Naive thymus-derived CD4-positive, alpha-beta T cell (primary cell): ENCODE measurements around the gene HAUS1. TPM values are rescaled to one million over a fixed set of nuclear protein-coding genes. Genes with fewer than 3 reads are reported as not detected.

Experiments
- ATAC-seq: fragments of 150-1000 bp; cut with Tn5 transposase; 2 replicates; pipeline ENCODE4 v1.10.0; 2021; ENCODE audit warnings: mild to moderate bottlenecking, moderate library complexity
- CTCF ChIA-PET: fragments of 350-600 bp; sonication (Branson Sonifier 250); formaldehyde crosslinking; loops from one replicate; lab custom pipeline; 2021; ENCODE audit warnings: antibody characterized with exemption; lab: Charles Lee
- POLR2A ChIA-PET: fragments of 350-600 bp; sonication (Branson Sonifier 250); formaldehyde crosslinking; loops from one replicate; lab custom pipeline; 2021; ENCODE audit warnings: antibody characterized with exemption, inconsistent platforms; lab: Charles Lee
- DNase-seq, 9 donors: peaks; one replicate each; pipeline versions ENCODE4 v3.0.0 to v3.0.0-alpha.2; 2020 to 2022; ENCODE audit warnings: mixed read lengths in 1 of 9
- H3K27ac ChIP-seq: one replicate; pipeline ENCODE4 v1.7.0; 2013; ENCODE audit warnings: mild to moderate bottlenecking, low read depth, low read length, moderate library complexity
- H3K27me3 ChIP-seq, 2 donors: one replicate each; pipeline ENCODE4 v1.7.0; 2013; ENCODE audit warnings: low read length in 2 of 2, mild to moderate bottlenecking in 2 of 2, moderate library complexity in 2 of 2; ENCODE audit not compliant: control insufficient read depth in 2 of 2, insufficient read depth in 2 of 2
- H3K36me3 ChIP-seq, 3 experiments: 1 replicate in 2 of 3; 2 replicates in 1 of 3; pipeline ENCODE4 v1.7.0; 2013; ENCODE audit warnings: low read length in 3 of 3, mild to moderate bottlenecking in 3 of 3, moderate library complexity in 1 of 3; ENCODE audit not compliant: insufficient read depth in 3 of 3, control insufficient read depth in 2 of 3
- H3K4me1 ChIP-seq, 2 donors: one replicate each; pipeline ENCODE4 v1.7.0; 2013; ENCODE audit warnings: low read length in 2 of 2, mild to moderate bottlenecking in 2 of 2, moderate library complexity in 1 of 2; ENCODE audit not compliant: control insufficient read depth in 2 of 2, insufficient read depth in 2 of 2
- H3K4me3 ChIP-seq: 2 replicates; pipeline ENCODE4 v1.7.0; 2013; ENCODE audit warnings: mild to moderate bottlenecking, low read length
- H3K9me3 ChIP-seq, 3 experiments: 1 replicate in 2 of 3; 2 replicates in 1 of 3; pipeline ENCODE4 v1.7.0; 2013; ENCODE audit warnings: low read length in 3 of 3; ENCODE audit not compliant: control insufficient read depth in 2 of 3
- H3K27ac Mint-ChIP-seq, 9 donors: one replicate each; pipeline ENCODE4 v1.8.0; 2020 to 2022; ENCODE audit warnings: mixed read lengths in 9 of 9, mild to moderate bottlenecking in 8 of 9, moderate library complexity in 5 of 9, inconsistent platforms in 2 of 9
- H3K27me3 Mint-ChIP-seq, 5 donors: one replicate each; pipeline ENCODE4 v1.8.0; 2021 to 2022; ENCODE audit warnings: mixed read lengths in 5 of 5, mild to moderate bottlenecking in 1 of 5
- H3K36me3 Mint-ChIP-seq, 5 donors: one replicate each; pipeline ENCODE4 v1.8.0; 2020 to 2022; ENCODE audit warnings: mixed read lengths in 5 of 5, mild to moderate bottlenecking in 3 of 5, inconsistent platforms in 1 of 5
- H3K4me1 Mint-ChIP-seq, 7 donors: one replicate each; pipeline ENCODE4 v1.8.0; 2020 to 2022; ENCODE audit warnings: mixed read lengths in 7 of 7, mild to moderate bottlenecking in 3 of 7, inconsistent platforms in 1 of 7
- H3K4me3 Mint-ChIP-seq, 10 donors: one replicate each; pipeline ENCODE4 v1.8.0; 2020 to 2022; ENCODE audit warnings: mild to moderate bottlenecking in 10 of 10, mixed read lengths in 10 of 10, moderate library complexity in 6 of 10, inconsistent platforms in 2 of 10
- H3K9me3 Mint-ChIP-seq, 11 donors: one replicate each; pipeline ENCODE4 v1.8.0; 2020 to 2022; ENCODE audit warnings: mixed read lengths in 11 of 11, mild to moderate bottlenecking in 4 of 11, inconsistent platforms in 1 of 11, moderate library complexity in 1 of 11
- intact Hi-C, 2 donors: fragments of 100-400 bp; cut with micrococcal nuclease; formaldehyde crosslinking; loops; one replicate each; pipeline ENCODE4 v1.15.1; 2023
- polyA plus RNA-seq, 2 donors: library from polyadenylated mRNA; unstranded; fragments of 300-500 nt; fragmentation: Illumina TruSeq; gene quantifications; one replicate each; pipeline ENCODE4 v1.2.3, GENCODE V29; 2021
- total RNA-seq, 6 experiments: library from RNA in 5 of 6; stranded (reverse) in 5 of 6; gene quantifications; 1 replicate in 5 of 6; 2 replicates in 1 of 6; pipeline ENCODE4 v1.2.3 and lab custom pipeline; 2021 to 2026

HAUS1 gene
- total and polyA plus RNA-seq, 7 experiments from 2014 or later, result 10.4 to 47.2 (median 23.4) TPM

- Mint-ChIP-seq H3K27me3 (no peaks in the 10 kb centered on the region), H3K9me3 (no peaks in the 10 kb centered on the region), H3K36me3 (peaks cover 0 to 13% (median 0%) of the 10 kb centered on the region in 5 donors), H3K27ac (peak overlapping the region in 4 of 9 donors; percentile 19 to 72 (median 26)), H3K4me1 (peaks cover 0 to 4% (median 0%) of the 10 kb centered on the region in 7 donors), H3K4me3 (no peak overlapping the region)
- Histone ChIP-seq H3K27me3 (no peaks in the 10 kb centered on the region), H3K27ac (no peak overlapping the region), H3K4me3 (no peak overlapping the region), H3K4me1 (no peaks in the 10 kb centered on the region), H3K9me3 (no peaks in the 10 kb centered on the region), H3K36me3 (peaks cover 0 to 2% (median 0%) of the 10 kb centered on the region in 3 experiments)
- DNase-seq, result no peak
- ChIA-PET CTCF (no interaction called here), POLR2A (no interaction called here)
- ATAC-seq, result no peak
- intact Hi-C loops, result no loop called here
Observed at GRCh38 chr18:46134920-46135675, 30.9 kb downstream of the HAUS1 start.

- peaks cover 0 to 4% (median 0%) of the 10 kb centered on the region in 7 donors for H3K4me1 Mint-ChIP-seq
- ChIA-PET CTCF (interaction anchor here (0.8 to 1.5 kb wide), 3 partner anchors 11 to 518 kb away, joined by 3 to 6 read pairs (median 3); no protein-coding TSS in a partner anchor), POLR2A (interaction anchor here (0.8 kb wide), 1 partner anchor 43 kb away, joined by 3 read pairs; no protein-coding TSS in a partner anchor)
- Histone ChIP-seq H3K4me3 (no peak overlapping the region), H3K4me1 (no peaks in the 10 kb centered on the region), H3K36me3 (no peaks in the 10 kb centered on the region), H3K9me3 (no peaks in the 10 kb centered on the region), H3K27ac (no peak overlapping the region), H3K27me3 (no peaks in the 10 kb centered on the region)
- DNase-seq, result no peak
- H3K27ac Mint-ChIP-seq, result peak overlapping the region in 2 of 9 donors; percentile 34 to 87
- ATAC-seq, result no peak
- intact Hi-C loops, result no loop called here
- H3K36me3 Mint-ChIP-seq, result peaks cover 0 to 12% (median 4%) of the 10 kb centered on the region in 5 donors
- H3K4me3 Mint-ChIP-seq, result no peak overlapping the region
- H3K9me3 Mint-ChIP-seq, result no peaks in the 10 kb centered on the region
- no peaks in the 10 kb centered on the region for H3K27me3 Mint-ChIP-seq
Observed at GRCh38 chr18:46140173-46140572, 36.0 kb downstream of the HAUS1 start.

- Mint-ChIP-seq H3K27ac (no peak overlapping the region), H3K27me3 (no peaks in the 10 kb centered on the region), H3K9me3 (no peaks in the 10 kb centered on the region), H3K4me1 (peaks cover 0 to 4% (median 0%) of the 10 kb centered on the region in 7 donors), H3K36me3 (peaks cover 0 to 12% (median 4%) of the 10 kb centered on the region in 5 donors), H3K4me3 (no peak overlapping the region)
- POLR2A ChIA-PET, result no interaction called here
- Histone ChIP-seq H3K36me3 (no peaks in the 10 kb centered on the region), H3K27me3 (no peaks in the 10 kb centered on the region), H3K4me3 (no peak overlapping the region), H3K9me3 (no peaks in the 10 kb centered on the region), H3K27ac (no peak overlapping the region), H3K4me1 (no peaks in the 10 kb centered on the region)
- DNase-seq (no peak), ATAC-seq (no peak)
- intact Hi-C loops, result no loop called here
- CTCF ChIA-PET, result interaction anchor here (1.5 kb wide), 1 partner anchor 517 kb away, joined by 6 read pairs; no protein-coding TSS in a partner anchor
Observed at GRCh38 chr18:46141199-46141598, 37.0 kb downstream of the HAUS1 start.

- intact Hi-C loops, result loop anchor here (1.0 kb wide), 5 partner anchors 24 to 509 kb away; no protein-coding TSS in a partner anchor
- CTCF ChIA-PET, result interaction anchor here (0.6 to 5.3 kb wide), 16 partner anchors 9 to 766 kb away, joined by 3 to 41 read pairs (median 6); partner anchors contain the start of gene LOXHD1
- no peaks in the 10 kb centered on the region for H3K27me3 ChIP-seq
Observed at GRCh38 chr18:46148810-46149209, 44.6 kb downstream of the HAUS1 start.

GRCh38 chr18:46152436-46152807, 48.2 kb downstream of the HAUS1 start:
- Mint-ChIP-seq H3K9me3 (peaks cover 0 to 3% (median 0%) of the 10 kb centered on the region in 11 donors), H3K27me3 (peaks cover 0 to 3% (median 0%) of the 10 kb centered on the region in 5 donors), H3K4me1 (peaks cover 33 to 84% (median 80%) of the 10 kb centered on the region in 7 donors), H3K27ac (peak overlapping the region in 4 of 9 donors; percentile 33 to 71 (median 54)), H3K4me3 (no peak overlapping the region), H3K36me3 (peaks cover 0 to 26% (median 0%) of the 10 kb centered on the region in 5 donors)
- no peak overlapping the region for H3K27ac ChIP-seq
- peaks cover 0 to 3% (median 0%) of the 10 kb centered on the region in 3 experiments for H3K9me3 ChIP-seq
- no peaks in the 10 kb centered on the region for H3K36me3 ChIP-seq
- H3K4me1 ChIP-seq, result peaks cover 49 to 79% of the 10 kb centered on the region in 2 donors
- no peak overlapping the region for H3K4me3 ChIP-seq
- ChIA-PET CTCF (interaction anchor here (0.6 to 4.3 kb wide), 6 partner anchors 20 to 680 kb away, joined by 3 to 39 read pairs (median 4); partner anchors contain the start of gene LOXHD1), POLR2A (interaction anchor here (1.5 to 1.9 kb wide), 2 partner anchors 9 to 21 kb away, joined by 4 to 6 read pairs; a partner anchor contains a TSS)
- DNase-seq (no peak), ATAC-seq (no peak)
- intact Hi-C loops, result no loop called here
- no peaks in the 10 kb centered on the region for H3K27me3 ChIP-seq

More at GRCh38 chr18:46148810-46149209, 44.6 kb downstream of the HAUS1 start:
- Histone ChIP-seq H3K4me3 (no peak overlapping the region), H3K4me1 (peaks cover 21 to 43% of the 10 kb centered on the region in 2 donors), H3K9me3 (no peaks in the 10 kb centered on the region), H3K27ac (no peak overlapping the region), H3K36me3 (no peaks in the 10 kb centered on the region)
- Mint-ChIP-seq H3K36me3 (peaks cover 0 to 6% (median 0%) of the 10 kb centered on the region in 5 donors), H3K9me3 (peaks cover 0 to 2% (median 0%) of the 10 kb centered on the region in 11 donors), H3K4me1 (peaks cover 9 to 48% (median 45%) of the 10 kb centered on the region in 7 donors), H3K27me3 (peaks cover 0 to 3% (median 0%) of the 10 kb centered on the region in 5 donors), H3K4me3 (peak overlapping the region in 6 of 10 donors; percentile 5 to 39 (median 28)), H3K27ac (peak overlapping the region; percentile 9 to 87 (median 75))
- POLR2A ChIA-PET, result interaction anchor here (1.0 kb wide), 1 partner anchor 25 kb away, joined by 4 read pairs; a partner anchor contains a TSS
- peak; percentile 14 to 65 (median 51) for DNase-seq
- peak; percentile 70 for ATAC-seq

- H3K4me3 Mint-ChIP-seq, result peak overlapping the region in 1 of 10 donors; percentile 6
- H3K4me1 Mint-ChIP-seq, result peaks cover 37 to 90% (median 85%) of the 10 kb centered on the region in 7 donors
- peak overlapping the region in 5 of 9 donors; percentile 11 to 92 (median 70) for H3K27ac Mint-ChIP-seq
- peaks cover 0 to 28% (median 0%) of the 10 kb centered on the region in 5 donors for H3K36me3 Mint-ChIP-seq
- Histone ChIP-seq H3K27me3 (no peaks in the 10 kb centered on the region), H3K36me3 (no peaks in the 10 kb centered on the region), H3K4me1 (peaks cover 55 to 85% of the 10 kb centered on the region in 2 donors), H3K4me3 (no peak overlapping the region), H3K9me3 (peaks cover 0 to 3% (median 0%) of the 10 kb centered on the region in 3 experiments), H3K27ac (no peak overlapping the region)
- ChIA-PET POLR2A (interaction anchor here (1.5 to 1.9 kb wide), 2 partner anchors 9 to 20 kb away, joined by 4 to 6 read pairs; a partner anchor contains a TSS), CTCF (interaction anchor here (0.9 to 4.3 kb wide), 4 partner anchors 20 to 505 kb away, joined by 3 to 39 read pairs (median 9); partner anchors contain the start of gene LOXHD1)
- DNase-seq (no peak), ATAC-seq (no peak)
- peaks cover 0 to 3% (median 0%) of the 10 kb centered on the region in 5 donors for H3K27me3 Mint-ChIP-seq
- intact Hi-C loops, result no loop called here
- peaks cover 0 to 3% (median 0%) of the 10 kb centered on the region in 11 donors for H3K9me3 Mint-ChIP-seq
Observed at GRCh38 chr18:46152808-46153617, 48.8 kb downstream of the HAUS1 start.
